ENCODE measurements around the gene RFX8. TPM values are rescaled to one million over a fixed set of nuclear protein-coding genes. Genes with fewer than 3 reads are reported as not detected.
"Not testable (repeated sequence)": the region's sequence is repeated elsewhere in the genome, so short reads cannot be mapped to it uniquely, and the experiment has no call there.

RFX8 gene
- total and polyA plus RNA-seq, 9 of the 15 experiments (the other 6 are each of a cell fraction or from before 2014, with no cell fraction given) = not detected

- TF ChIP-seq SFPQ (IDR thresholded peaks at IDR 0.05; ENCODE audit: low read depth, low read length) (no peak), PPARD (CRISPR knock-in tag; IDR thresholded peaks at IDR 0.05) (no peak), PCBP1 (IDR thresholded peaks at IDR 0.05; ENCODE audit: low read depth, low read length, poor library complexity, severe bottlenecking) (no peak), FOS (IDR thresholded peaks at IDR 0.05; ENCODE audit: extremely low read depth, insufficient read length) (no peak), USF2 (CRISPR knock-in tag; IDR thresholded peaks at IDR 0.05) (no peak), TAL1 (IDR thresholded peaks at IDR 0.05) (no peak), TEAD4 (IDR thresholded peaks at IDR 0.05; ENCODE audit: low read length) (no peak), TEAD4 (CRISPR knock-in tag; IDR thresholded peaks at IDR 0.05; ENCODE audit: borderline replicate concordance) (no peak), NR0B1 (IDR thresholded peaks at IDR 0.05; ENCODE audit: partially characterized antibody) (no peak), U2AF1 (optimal IDR thresholded peaks at IDR 0.05; ENCODE audit: low read depth, low read length) (no peak), XRCC3 (IDR thresholded peaks at IDR 0.05) (no peak), CCNT2 (IDR thresholded peaks at IDR 0.05; ENCODE audit: borderline replicate concordance, extremely low read depth, insufficient read length, low read depth, low read length) (no peak), E2F8 (IDR thresholded peaks at IDR 0.05; ENCODE audit: low read depth, partially characterized antibody) (no peak), BACH1 (tag; IDR thresholded peaks at IDR 0.05) (no peak)
These were observed 35.2 kb downstream of the RFX8 start (continued) for GRCh38 chr2:101439716-101440115.

GRCh38 chr2:101438555-101438954 lies 36.4 kb downstream of the RFX8 start:
- H3K4me3 ChIP-seq; POLR2A ChIA-PET; H3K79me2 ChIP-seq (ENCODE audit: control insufficient read depth, insufficient read depth, low read length); H3K4me1 ChIP-seq (replicated peaks in 1 of 2; ENCODE audit: control insufficient read depth in 2 of 2, insufficient read depth in 2 of 2, low read length in 2 of 2); FAIRE-seq; H4K20me1 ChIP-seq (replicated peaks; ENCODE audit: control insufficient read depth, insufficient read depth, low read length); BruUV-seq (replicated peaks); in situ Hi-C loops (cut with MboI); H3K9ac ChIP-seq (ENCODE audit: insufficient read depth in 1 of 2, low read depth in 2 of 2, low read length in 2 of 2); H3K9me1 ChIP-seq (ENCODE audit: control insufficient read depth, insufficient read depth, low read length); CTCF ChIA-PET (ENCODE audit: low intra/inter-chr PET ratio); H3K36me3 ChIP-seq (ENCODE audit: control insufficient read depth, insufficient read depth, low read length); H3K27ac ChIP-seq (ENCODE audit: extremely low read depth, low read depth, low read length); DNase-seq (ENCODE audit: extremely low read depth in 1 of 4, low spot score in 3 of 4); H3K9me3 ChIP-seq (replicated peaks; ENCODE audit: control insufficient read depth, insufficient read depth, low read depth, low read length); H3K4me2 ChIP-seq (ENCODE audit: insufficient read depth, low read length); intact Hi-C loops (cut with micrococcal nuclease); H2AFZ ChIP-seq (ENCODE audit: low read depth, low read length); ATAC-seq: not testable (repeated sequence)
- peaks cover 14 to 24% of the 10 kb centered on the region in 2 experiments; a peak in 4 of 5 replicates for H3K27me3 ChIP-seq (ENCODE audit: control insufficient read depth in 2 of 2, insufficient read depth in 2 of 2, low read length in 2 of 2)
- WGBS (ENCODE audit: insufficient coverage, low coverage, missing lambda C conversion rate) = 50% methylated on average over 3 of the region's 4 CpGs

All from K562 (cell line).